Measurements from ENCODE around the gene FAM124A. TPM values are rescaled to one million over a fixed set of nuclear protein-coding genes. Genes with fewer than 3 reads are reported as not detected.

Gene FAM124A
- polyA plus RNA-seq, 2 donors: 0.43 to 0.64 TPM

GRCh38 chr13:51332566-51333361, 110.6 kb downstream of the FAM124A start:
- Histone ChIP-seq H3K9me3 (ENCODE audit: control insufficient read depth in 2 of 2, insufficient read depth in 1 of 2, low read depth in 1 of 2, low read length in 1 of 2) (no peaks in the 10 kb centered on the region), H3K27ac (ENCODE audit: low read depth in 2 of 2, low read length in 1 of 2) (no peak overlapping the region), H3K36me3 (ENCODE audit: control insufficient read depth in 2 of 2, insufficient read depth in 2 of 2, low read length in 1 of 2) (no peaks in the 10 kb centered on the region), H3K27me3 (ENCODE audit: control insufficient read depth in 1 of 2, insufficient read depth in 2 of 2, low read length in 2 of 2) (no peaks in the 10 kb centered on the region), H3K4me1 (ENCODE audit: control insufficient read depth in 2 of 2, insufficient read depth in 2 of 2, low read length in 1 of 2) (peaks cover 2% of the 10 kb centered on the region in 2 donors), H3K4me3 (ENCODE audit: low read depth in 1 of 2, low read length in 2 of 2) (no peak overlapping the region)
- WGBS, 2 donors: 79 to 87% methylated on average over 2 of the region's 2 CpGs

- H3K27me3 ChIP-seq (ENCODE audit: control insufficient read depth in 1 of 2, insufficient read depth in 2 of 2, low read length in 2 of 2): no peaks in the 10 kb centered on the region
- H3K36me3 ChIP-seq (ENCODE audit: control insufficient read depth in 2 of 2, insufficient read depth in 2 of 2, low read length in 1 of 2): no peaks in the 10 kb centered on the region
- H3K27ac ChIP-seq (ENCODE audit: low read depth in 2 of 2, low read length in 1 of 2): no peak overlapping the region
- H3K9me3 ChIP-seq (ENCODE audit: control insufficient read depth in 2 of 2, insufficient read depth in 1 of 2, low read depth in 1 of 2, low read length in 1 of 2): no peaks in the 10 kb centered on the region
- peaks cover 0 to 2% of the 10 kb centered on the region in 2 donors for H3K4me1 ChIP-seq (ENCODE audit: control insufficient read depth in 2 of 2, insufficient read depth in 2 of 2, low read length in 1 of 2)
- H3K4me3 ChIP-seq (ENCODE audit: low read depth in 1 of 2, low read length in 2 of 2): no peak overlapping the region
Observed at GRCh38 chr13:51333421-51333820, 111.2 kb downstream of the FAM124A start.

DNA sequence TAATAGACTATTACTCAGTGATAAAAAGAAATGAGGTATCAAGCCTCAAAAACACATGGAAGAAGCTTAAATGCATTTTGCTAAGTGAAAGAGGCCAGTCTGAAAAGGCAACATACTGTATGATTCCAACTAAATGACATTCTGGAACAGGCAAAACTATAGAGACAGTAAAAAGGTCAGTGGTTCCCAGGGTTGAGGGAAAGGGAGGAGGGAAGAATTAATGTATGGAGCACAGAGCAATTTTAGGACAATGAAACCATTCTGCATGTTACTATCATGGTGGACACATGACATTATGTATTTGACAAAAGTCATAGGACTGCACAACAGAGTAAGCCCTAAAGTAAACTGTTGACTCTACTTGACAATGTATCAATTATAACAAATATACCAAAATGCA, 111.6 kb downstream of the FAM124A start:
- Histone ChIP-seq H3K36me3 (ENCODE audit: control insufficient read depth in 2 of 2, insufficient read depth in 2 of 2, low read length in 1 of 2) (no peaks in the 10 kb centered on the region), H3K9me3 (ENCODE audit: control insufficient read depth in 2 of 2, insufficient read depth in 1 of 2, low read depth in 1 of 2, low read length in 1 of 2) (no peaks in the 10 kb centered on the region), H3K4me1 (ENCODE audit: control insufficient read depth in 2 of 2, insufficient read depth in 2 of 2, low read length in 1 of 2) (no peaks in the 10 kb centered on the region), H3K27ac (ENCODE audit: low read depth in 2 of 2, low read length in 1 of 2) (no peak overlapping the region), H3K27me3 (ENCODE audit: control insufficient read depth in 1 of 2, insufficient read depth in 2 of 2, low read length in 2 of 2) (no peaks in the 10 kb centered on the region), H3K4me3 (ENCODE audit: low read depth in 1 of 2, low read length in 2 of 2) (no peak overlapping the region)

Other genes starting within 250 kb of the FAM124A start
- under 1 TPM in 1 of 2 donors, not detected in 1; 0.04 TPM for gene C13orf42, start 111.1 kb upstream of the FAM124A start, polyA plus RNA-seq
- gene SERPINE3, start 117.3 kb downstream of the FAM124A start, polyA plus RNA-seq: not detected
- gene INTS6, start 230.6 kb downstream of the FAM124A start, polyA plus RNA-seq: 10 to 100 TPM in 1 of 2 donors, 1 to 10 TPM in 1; 9.6 to 11.5 TPM